HCT116 (cell line): ENCODE results near the gene MYF5. TPM values are rescaled to one million over a fixed set of nuclear protein-coding genes. Genes with fewer than 3 reads are reported as not detected.

Experiments
- ATAC-seq: fragments of 200-7000 bp; cut with Tn5 transposase; 2 replicates; pipeline ENCODE4 v1.9.1; 2020; ENCODE audit warnings: mild to moderate bottlenecking, moderate library complexity
- BruUV-seq: library from RNA; stranded (reverse); fragments of 400-500 nt; replicated peaks from 2 replicates; lab custom pipeline; 2021; lab: Mats Ljungman, UMichigan
- CTCF ChIA-PET: fragments of 300-600 bp; sonication (Branson Sonifier 250); formaldehyde crosslinking; loops from one replicate; lab custom pipeline; 2021; ENCODE audit warnings: antibody characterized with exemption; lab: Charles Lee
- POLR2A ChIA-PET: fragments of 300-600, 350-600 bp; sonication (Branson Sonifier 250); formaldehyde crosslinking; loops from one replicate; lab custom pipeline; 2021; ENCODE audit warnings: antibody characterized with exemption; lab: Charles Lee
- RAD21 ChIA-PET, 2 experiments: fragments of 300-600 bp; sonication (Branson Sonifier 250); formaldehyde crosslinking; loops; one replicate each; lab custom pipeline; 2023; ENCODE audit warnings: low total read pairs in 2 of 2; ENCODE audit not compliant: uncharacterized antibody in 2 of 2, unreplicated experiment in 2 of 2, low non-redundant PET in 1 of 2; lab: Charles Lee
- DNase-seq: peaks from one replicate; pipeline ENCODE4 v3.0.0-alpha.2; 2010; ENCODE audit warnings: low read depth, low spot score
- H2AFZ ChIP-seq: fragments of 200-600 bp; shearing (Covaris generic), sonication (generic); 2 replicates; pipeline ENCODE4 v1.6.1; 2017; ENCODE audit warnings: low read depth, mixed run types, mixed read lengths, antibody characterized with exemption, low read length; ENCODE audit not compliant: poor library complexity, severe bottlenecking
- H3K27ac ChIP-seq: 2 replicates; pipeline ENCODE4 v1.5.1; 2012; ENCODE audit warnings: low read depth, low read length
- H3K27me3 ChIP-seq: fragments of 200-600 bp; sonication (generic); 2 replicates; pipeline ENCODE4 v1.6.1; 2016; ENCODE audit warnings: mixed run types, low read length, mixed read lengths; ENCODE audit not compliant: insufficient read depth
- H3K36me3 ChIP-seq, 2 experiments: fragments of 200-500 bp in 1 of 2; fragments of 200-600 bp in 1 of 2; sonication (Bioruptor generic) in 1 of 2; sonication (generic) in 1 of 2; 2 replicates each; pipeline versions ENCODE4 v1.5.1 to v1.6.1; 2014 to 2016; ENCODE audit warnings: low read length in 2 of 2, inconsistent platforms in 1 of 2, mixed read lengths in 1 of 2, mixed run types in 1 of 2; ENCODE audit not compliant: insufficient read depth in 2 of 2, control insufficient read depth in 1 of 2
- H3K4me1 ChIP-seq, 2 experiments: fragments of 200-600 bp in 1 of 2; sonication (generic) in 1 of 2; 2 replicates each; pipeline versions ENCODE4 v1.5.1 to v1.6.1; 2012 to 2017; ENCODE audit warnings: low read length in 2 of 2, inconsistent platforms in 1 of 2, mild to moderate bottlenecking in 1 of 2, mixed read lengths in 1 of 2, mixed run types in 1 of 2, moderate library complexity in 1 of 2; ENCODE audit not compliant: insufficient read depth in 2 of 2, control insufficient read depth in 1 of 2
- H3K4me2 ChIP-seq: fragments of 200-600 bp; sonication (generic); 2 replicates; pipeline ENCODE4 v1.6.1; 2017; ENCODE audit warnings: mixed run types, low read length, mixed read lengths
- H3K4me3 ChIP-seq, 2 experiments: fragments of 200-600 bp in 1 of 2; sonication (generic) in 1 of 2; replicated peaks in 1 of 2; 2 replicates each; pipeline ENCODE4 v1.5.1; 2011 to 2016; ENCODE audit warnings: low read length in 2 of 2, control low read depth in 1 of 2, low read depth in 1 of 2, mild to moderate bottlenecking in 1 of 2, mixed read lengths in 1 of 2, mixed run types in 1 of 2
- H3K79me2 ChIP-seq: fragments of 200-600 bp; sonication (generic); 2 replicates; pipeline ENCODE4 v1.6.1; 2017; ENCODE audit warnings: mild to moderate bottlenecking, mixed run types, low read length, moderate library complexity, mixed read lengths; ENCODE audit not compliant: insufficient read depth
- H3K9ac ChIP-seq: fragments of 200-600 bp; sonication (generic); 2 replicates; pipeline ENCODE4 v1.6.1; 2016; ENCODE audit warnings: low read length, mixed read lengths
- H3K9me2 ChIP-seq: fragments of 200-600 bp; sonication (generic), shearing (Covaris generic); 2 replicates; pipeline ENCODE4 v1.6.1; 2017; ENCODE audit warnings: mixed run types, mild to moderate bottlenecking, moderate library complexity; ENCODE audit not compliant: insufficient read depth
- H3K9me3 ChIP-seq, 2 experiments: fragments of 200-500 bp in 1 of 2; fragments of 200-600 bp in 1 of 2; sonication (Bioruptor generic) in 1 of 2; sonication (generic) in 1 of 2; 2 replicates each; pipeline ENCODE4 v1.6.1; 2014 to 2017; ENCODE audit warnings: low read length in 2 of 2, mixed read lengths in 2 of 2, inconsistent platforms in 1 of 2, low read depth in 1 of 2, mild to moderate bottlenecking in 1 of 2, mixed run types in 1 of 2, moderate library complexity in 1 of 2; ENCODE audit not compliant: control insufficient read depth in 1 of 2, insufficient read depth in 1 of 2
- H4K20me1 ChIP-seq: fragments of 200-600 bp; sonication (generic), shearing (Covaris generic); 2 replicates; pipeline ENCODE4 v1.6.1; 2017; ENCODE audit warnings: mixed run types, mild to moderate bottlenecking, moderate library complexity; ENCODE audit not compliant: insufficient read depth
- CBX3 ChIP-seq: IDR thresholded peaks from 2 replicates; pipeline ENCODE4 v1.6.1; 2012; ENCODE audit warnings: low read depth
- CEBPB ChIP-seq: IDR thresholded peaks from 2 replicates; pipeline ENCODE4 v1.6.1; 2012; ENCODE audit warnings: low read depth
- ELF1 ChIP-seq: IDR thresholded peaks from 2 replicates; pipeline ENCODE4 v1.6.1; 2012; ENCODE audit warnings: low read depth, borderline replicate concordance
- EZH2 ChIP-seq: fragments of 200-600 bp; sonication (generic); IDR thresholded peaks from 2 replicates; pipeline ENCODE4 v1.6.1; 2017; ENCODE audit warnings: antibody characterized with exemption, mixed run types
- EZH2phosphoT487 ChIP-seq: fragments of 200-600 bp; IDR thresholded peaks from 2 replicates; pipeline ENCODE4 v1.6.1; 2018; ENCODE audit warnings: antibody characterized with exemption, borderline replicate concordance
- FOSL1 ChIP-seq: IDR thresholded peaks from 2 replicates; pipeline ENCODE4 v1.6.1; 2012; ENCODE audit warnings: low read depth
- MAX ChIP-seq: IDR thresholded peaks from 2 replicates; pipeline ENCODE4 v1.6.1; 2012
- POLR2A ChIP-seq: IDR thresholded peaks from 2 replicates; pipeline ENCODE4 v1.7.0; 2011; ENCODE audit warnings: borderline replicate concordance; ENCODE audit not compliant: insufficient read depth, insufficient read length; ENCODE audit errors: extremely low read depth
- POLR2AphosphoS5 ChIP-seq: IDR thresholded peaks from 2 replicates; pipeline ENCODE4 v1.6.1; 2011; ENCODE audit warnings: mild to moderate bottlenecking, low read depth, low read length, moderate library complexity
- RAD21 ChIP-seq: IDR thresholded peaks from 2 replicates; pipeline ENCODE4 v1.6.1; 2012; ENCODE audit warnings: low read depth, mild to moderate bottlenecking
- SIN3A ChIP-seq: IDR thresholded peaks from 2 replicates; pipeline ENCODE4 v1.6.1; 2012; ENCODE audit warnings: low read depth
- SRF ChIP-seq: IDR thresholded peaks from 2 replicates; pipeline ENCODE4 v1.6.1; 2012; ENCODE audit warnings: low read depth
- TCF7L2 ChIP-seq: IDR thresholded peaks from 2 replicates; pipeline ENCODE4 v1.7.0; 2011; ENCODE audit warnings: borderline replicate concordance, inconsistent platforms; ENCODE audit not compliant: insufficient read depth, insufficient read length; ENCODE audit errors: extremely low read depth
- YY1 ChIP-seq: IDR thresholded peaks from 2 replicates; pipeline ENCODE4 v1.6.1; 2011; ENCODE audit warnings: low read length, low read depth, moderate library complexity, mild to moderate bottlenecking; ENCODE audit not compliant: insufficient replicate concordance; ENCODE audit errors: extremely low read depth
- ZBTB33 ChIP-seq: IDR thresholded peaks from 2 replicates; pipeline ENCODE4 v1.6.1; 2011; ENCODE audit warnings: mild to moderate bottlenecking, low read length, moderate library complexity; ENCODE audit not compliant: insufficient replicate concordance; ENCODE audit errors: extremely low read depth
- ZFX ChIP-seq: fragments of 450-650 bp; IDR thresholded peaks from 2 replicates; pipeline ENCODE4 v1.6.1; 2017
- ZNF274 ChIP-seq: fragments of 200-500 bp; sonication (Bioruptor generic); IDR thresholded peaks from 2 replicates; pipeline ENCODE4 v1.6.1; 2014; ENCODE audit warnings: mild to moderate bottlenecking, low read depth, low read length, inconsistent platforms
- intact Hi-C: fragments of 100-400 bp; cut with micrococcal nuclease; formaldehyde crosslinking; loops from 2 replicates; pipeline ENCODE4 v1.10.0; 2022
- total RNA-seq: library from RNA; stranded (reverse); gene quantifications from one replicate; pipeline ENCODE4 v1.2.1, GENCODE V29; 2021; ENCODE audit not compliant: unreplicated experiment
- TF ChIP-seq, protein P1 (sequence below): IDR thresholded peaks from 2 replicates; pipeline ENCODE4 v1.6.1; 2012
- TF ChIP-seq, protein P2 (sequence below): IDR thresholded peaks from 2 replicates; pipeline ENCODE4 v1.6.1; 2012; ENCODE audit warnings: low read depth

The MYF5 gene
- total RNA-seq, 1 experiment from 2014 or later: not detected

- no peaks in the 10 kb centered on the region for H4K20me1 ChIP-seq
- no peaks in the 10 kb centered on the region for H3K9me3 ChIP-seq
- ChIA-PET CTCF (no interaction called here), RAD21 (no interaction called here), POLR2A (no interaction called here)
- H3K4me2 ChIP-seq: no peak overlapping the region
- ATAC-seq (no peak), DNase-seq (no peak)
- H3K36me3 ChIP-seq: no peaks in the 10 kb centered on the region
- no peak overlapping the region for H2AFZ ChIP-seq
- intact Hi-C loops: no loop called here
- 0 out of 2 replicates have a peak, but pooled peaks cover 6% of the 10 kb centered on the region for H3K9me2 ChIP-seq
- H3K4me3 ChIP-seq: no peak overlapping the region
- no peaks in the 10 kb centered on the region for H3K4me1 ChIP-seq
- H3K27ac ChIP-seq: no peak overlapping the region
- H3K79me2 ChIP-seq: no peaks in the 10 kb centered on the region
- TF ChIP-seq, protein P1, sequence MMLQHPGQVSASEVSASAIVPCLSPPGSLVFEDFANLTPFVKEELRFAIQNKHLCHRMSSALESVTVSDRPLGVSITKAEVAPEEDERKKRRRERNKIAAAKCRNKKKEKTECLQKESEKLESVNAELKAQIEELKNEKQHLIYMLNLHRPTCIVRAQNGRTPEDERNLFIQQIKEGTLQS: no peak
- TF ChIP-seq FOSL1: no peak
- TF ChIP-seq SIN3A: no peak
- no peak for TF ChIP-seq CBX3
- no peak for TF ChIP-seq ZBTB33
- no peak for TF ChIP-seq YY1
- no peak for TF ChIP-seq MAX
- TF ChIP-seq EZH2: no peak
- TF ChIP-seq POLR2A: no peak
- no peak for TF ChIP-seq CEBPB
- TF ChIP-seq ZNF274: no peak
- TF ChIP-seq POLR2AphosphoS5: no peak
- TF ChIP-seq TCF7L2: no peak
- no peak for TF ChIP-seq SRF
- no peak for TF ChIP-seq RAD21
- TF ChIP-seq ELF1: no peak
- TF ChIP-seq, protein P2, sequence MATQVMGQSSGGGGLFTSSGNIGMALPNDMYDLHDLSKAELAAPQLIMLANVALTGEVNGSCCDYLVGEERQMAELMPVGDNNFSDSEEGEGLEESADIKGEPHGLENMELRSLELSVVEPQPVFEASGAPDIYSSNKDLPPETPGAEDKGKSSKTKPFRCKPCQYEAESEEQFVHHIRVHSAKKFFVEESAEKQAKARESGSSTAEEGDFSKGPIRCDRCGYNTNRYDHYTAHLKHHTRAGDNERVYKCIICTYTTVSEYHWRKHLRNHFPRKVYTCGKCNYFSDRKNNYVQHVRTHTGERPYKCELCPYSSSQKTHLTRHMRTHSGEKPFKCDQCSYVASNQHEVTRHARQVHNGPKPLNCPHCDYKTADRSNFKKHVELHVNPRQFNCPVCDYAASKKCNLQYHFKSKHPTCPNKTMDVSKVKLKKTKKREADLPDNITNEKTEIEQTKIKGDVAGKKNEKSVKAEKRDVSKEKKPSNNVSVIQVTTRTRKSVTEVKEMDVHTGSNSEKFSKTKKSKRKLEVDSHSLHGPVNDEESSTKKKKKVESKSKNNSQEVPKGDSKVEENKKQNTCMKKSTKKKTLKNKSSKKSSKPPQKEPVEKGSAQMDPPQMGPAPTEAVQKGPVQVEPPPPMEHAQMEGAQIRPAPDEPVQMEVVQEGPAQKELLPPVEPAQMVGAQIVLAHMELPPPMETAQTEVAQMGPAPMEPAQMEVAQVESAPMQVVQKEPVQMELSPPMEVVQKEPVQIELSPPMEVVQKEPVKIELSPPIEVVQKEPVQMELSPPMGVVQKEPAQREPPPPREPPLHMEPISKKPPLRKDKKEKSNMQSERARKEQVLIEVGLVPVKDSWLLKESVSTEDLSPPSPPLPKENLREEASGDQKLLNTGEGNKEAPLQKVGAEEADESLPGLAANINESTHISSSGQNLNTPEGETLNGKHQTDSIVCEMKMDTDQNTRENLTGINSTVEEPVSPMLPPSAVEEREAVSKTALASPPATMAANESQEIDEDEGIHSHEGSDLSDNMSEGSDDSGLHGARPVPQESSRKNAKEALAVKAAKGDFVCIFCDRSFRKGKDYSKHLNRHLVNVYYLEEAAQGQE: no peak
- no peak for TF ChIP-seq EZH2phosphoT487
- no peak for TF ChIP-seq ZFX
- TF ChIP-seq, all 23 proteins: peak for 0
- no TSS peak for BruUV-seq
- no peak overlapping the region for H3K9ac ChIP-seq
- H3K27me3 ChIP-seq: no peaks in the 10 kb centered on the region; the same call in 1 of the 2 replicates
These were observed 35.8 kb downstream of the MYF5 start for GRCh38 chr12:80752464-80752863.
